H1 (cell line): ENCODE results near the gene ODR4. TPM values are rescaled to one million over a fixed set of nuclear protein-coding genes. Genes with fewer than 3 reads are reported as not detected.

Experiments used
- CTCF ChIA-PET: fragments of 300-600 bp; sonication (Branson Sonifier 250); formaldehyde crosslinking; loops from one replicate; lab custom pipeline; 2021; ENCODE audit not compliant: partially characterized antibody; lab: Charles Lee
- POLR2A ChIA-PET: fragments of 300-600 bp; sonication (Branson Sonifier 250); formaldehyde crosslinking; loops from one replicate; lab custom pipeline; 2021; ENCODE audit warnings: inconsistent platforms; ENCODE audit not compliant: partially characterized antibody; lab: Charles Lee
- DNase-seq, 2 experiments: peaks; one replicate each; pipeline versions ENCODE4 v3.0.0 to v3.0.0-alpha.2; 2010 to 2022; ENCODE audit warnings: low spot score in 2 of 2, low read depth in 1 of 2, mixed read lengths in 1 of 2
- FAIRE-seq: peaks from 2 replicates; lab custom pipeline; 2011; peaks lifted over from hg19 to GRCh38; lab: Jason Lieb, UNC
- H2AFZ ChIP-seq: 2 replicates; pipeline ENCODE4 v1.8.1; 2012; ENCODE audit warnings: low read length, inconsistent platforms
- H2AK5ac ChIP-seq: 2 replicates; pipeline ENCODE4 v1.6.1; 2013; ENCODE audit warnings: low read depth, low read length
- H2BK120ac ChIP-seq: replicated peaks from 2 replicates; pipeline ENCODE3; 2013; ENCODE audit warnings: low read depth, low read length, inconsistent platforms
- H2BK12ac ChIP-seq: 2 replicates; pipeline ENCODE4 v1.6.1; 2013; ENCODE audit warnings: low read depth, low read length
- H2BK15ac ChIP-seq: 2 replicates; pipeline ENCODE4 v1.6.1; 2013; ENCODE audit warnings: low read length
- H2BK20ac ChIP-seq: 2 replicates; pipeline ENCODE4 v1.6.1; 2013; ENCODE audit warnings: low read length
- H2BK5ac ChIP-seq: 2 replicates; pipeline ENCODE4 v1.6.1; 2013; ENCODE audit warnings: low read depth, low read length
- H3K14ac ChIP-seq: 2 replicates; pipeline ENCODE4 v1.6.1; 2013; ENCODE audit warnings: inconsistent platforms; ENCODE audit not compliant: insufficient read length
- H3K18ac ChIP-seq: 2 replicates; pipeline ENCODE4 v1.6.1; 2013; ENCODE audit warnings: low read length; ENCODE audit errors: extremely low read depth
- H3K23ac ChIP-seq: 2 replicates; pipeline ENCODE4 v1.6.1; 2013; ENCODE audit warnings: inconsistent platforms; ENCODE audit not compliant: insufficient read length
- H3K23me2 ChIP-seq: 2 replicates; pipeline ENCODE4 v1.6.1; 2013; ENCODE audit warnings: low read depth, low read length
- H3K27ac ChIP-seq: 2 replicates; pipeline ENCODE4 v1.6.1; 2011; ENCODE audit warnings: low read depth, low read length, inconsistent platforms
- H3K27me3 ChIP-seq, 4 experiments: replicated peaks in 1 of 4; 1 replicate in 1 of 4; 2 replicates in 3 of 4; pipeline versions ENCODE4 v1.6.1 to v1.8.1; 2011 to 2013; ENCODE audit warnings: low read length in 3 of 4, mild to moderate bottlenecking in 3 of 4, inconsistent platforms in 2 of 4, mixed read lengths in 2 of 4, moderate library complexity in 1 of 4; ENCODE audit not compliant: control insufficient read depth in 3 of 4, insufficient read depth in 3 of 4; ENCODE audit errors: extremely low read depth in 1 of 4
- H3K36me3 ChIP-seq, 4 experiments: 2 replicates each; pipeline versions ENCODE4 v1.6.1 to v1.8.1; 2011 to 2013; ENCODE audit warnings: mild to moderate bottlenecking in 4 of 4, low read length in 3 of 4, moderate library complexity in 2 of 4, control low read depth in 1 of 4, inconsistent platforms in 1 of 4; ENCODE audit not compliant: insufficient read depth in 4 of 4, control insufficient read depth in 2 of 4
- H3K4ac ChIP-seq: replicated peaks from 2 replicates; pipeline ENCODE3; 2013; ENCODE audit warnings: low read length, low read depth, mixed read lengths, inconsistent platforms; ENCODE audit not compliant: insufficient read length
- H3K4me1 ChIP-seq, 4 experiments: replicated peaks in 1 of 4; 1 replicate in 1 of 4; 2 replicates in 3 of 4; pipeline versions ENCODE4 v1.6.1 to v1.8.1; 2011 to 2013; ENCODE audit warnings: low read length in 3 of 4, inconsistent platforms in 2 of 4, mixed read lengths in 1 of 4; ENCODE audit not compliant: insufficient read depth in 4 of 4, control insufficient read depth in 3 of 4
- H3K4me2 ChIP-seq, 2 experiments: 2 replicates each; pipeline versions ENCODE4 v1.6.1 to v1.8.1; 2011 to 2013; ENCODE audit warnings: low read depth in 2 of 2, low read length in 2 of 2, control low read depth in 1 of 2, inconsistent platforms in 1 of 2, mild to moderate bottlenecking in 1 of 2; ENCODE audit not compliant: insufficient read depth in 1 of 2
- H3K4me3 ChIP-seq, 4 experiments: fragments of 200-600, 300-600 bp in 1 of 4; sonication (generic), shearing (Covaris generic), sonication (Bioruptor Twin) in 1 of 4; 2 replicates each; pipeline versions ENCODE4 v1.5.1 to v1.8.1; 2011 to 2016; ENCODE audit warnings: low read length in 4 of 4, low read depth in 3 of 4, control low read depth in 2 of 4, inconsistent platforms in 2 of 4, mild to moderate bottlenecking in 2 of 4, mixed read lengths in 1 of 4, moderate library complexity in 1 of 4; ENCODE audit not compliant: insufficient read depth in 2 of 4; ENCODE audit errors: extremely low read depth in 1 of 4
- H3K56ac ChIP-seq: replicated peaks from 2 replicates; pipeline ENCODE3; 2013; ENCODE audit warnings: low read depth, mild to moderate bottlenecking, mixed read lengths, low read length, inconsistent platforms; ENCODE audit not compliant: insufficient read length
- H3K79me1 ChIP-seq: 2 replicates; pipeline ENCODE4 v1.6.1; 2013; ENCODE audit warnings: low read depth, low read length, control low read depth
- H3K79me2 ChIP-seq, 2 experiments: 2 replicates each; pipeline versions ENCODE4 v1.6.1 to v1.8.1; 2012 to 2013; ENCODE audit warnings: low read length in 2 of 2, mild to moderate bottlenecking in 2 of 2, inconsistent platforms in 1 of 2; ENCODE audit not compliant: insufficient read depth in 2 of 2, control insufficient read depth in 1 of 2
- H3K9ac ChIP-seq, 4 experiments: replicated peaks in 1 of 4; 1 replicate in 1 of 4; 2 replicates in 3 of 4; pipeline versions ENCODE4 v1.6.1 to v1.8.1; 2011 to 2013; ENCODE audit warnings: low read depth in 3 of 4, low read length in 3 of 4, control low read depth in 2 of 4, mild to moderate bottlenecking in 2 of 4, moderate library complexity in 2 of 4, inconsistent platforms in 1 of 4; ENCODE audit errors: extremely low read depth in 1 of 4
- H3K9me3 ChIP-seq, 2 experiments: 2 replicates each; pipeline versions ENCODE4 v1.6.1 to v1.8.1; 2012 to 2013; ENCODE audit warnings: mild to moderate bottlenecking in 2 of 2, moderate library complexity in 2 of 2, control low read depth in 1 of 2, inconsistent platforms in 1 of 2, low read depth in 1 of 2, low read length in 1 of 2, mixed read lengths in 1 of 2; ENCODE audit not compliant: insufficient read depth in 2 of 2
- H4K20me1 ChIP-seq, 2 experiments: replicated peaks in 1 of 2; 2 replicates each; pipeline versions ENCODE3 to v1.8.1; 2011 to 2013; ENCODE audit warnings: inconsistent platforms in 2 of 2, low read length in 2 of 2, mild to moderate bottlenecking in 1 of 2; ENCODE audit not compliant: insufficient read depth in 2 of 2, control insufficient read depth in 1 of 2
- H4K5ac ChIP-seq: 2 replicates; pipeline ENCODE4 v1.6.1; 2013; ENCODE audit warnings: low read length, low read depth, mixed read lengths, inconsistent platforms; ENCODE audit not compliant: insufficient read length
- H4K8ac ChIP-seq: 2 replicates; pipeline ENCODE4 v1.8.0; 2013; ENCODE audit warnings: mild to moderate bottlenecking, moderate library complexity, low read length, inconsistent platforms; ENCODE audit not compliant: insufficient read depth; ENCODE audit errors: extremely low read depth
- H4K91ac ChIP-seq: replicated peaks from 2 replicates; pipeline ENCODE3; 2013; ENCODE audit warnings: low read length, mixed read lengths, inconsistent platforms; ENCODE audit not compliant: insufficient read length
- CEBPB ChIP-seq: IDR thresholded peaks from 2 replicates; pipeline ENCODE4 v1.6.1; 2012; ENCODE audit warnings: low read depth, low read length
- EZH2 ChIP-seq: fragments of 200-600 bp; sonication (generic); IDR thresholded peaks from 2 replicates; pipeline ENCODE4 v1.7.1; 2012; ENCODE audit warnings: low read depth, mild to moderate bottlenecking, moderate library complexity, low read length, inconsistent platforms; ENCODE audit not compliant: severe bottlenecking
- GABPA ChIP-seq: IDR thresholded peaks from 2 replicates; pipeline ENCODE4 v1.6.1; 2011; ENCODE audit warnings: mild to moderate bottlenecking, low read length, moderate library complexity, borderline replicate concordance; ENCODE audit not compliant: insufficient read depth
- GTF2F1 ChIP-seq: IDR thresholded peaks from 2 replicates; pipeline ENCODE4 v1.6.1; 2012; ENCODE audit warnings: low read depth, low read length, improper control_type of control experiment, borderline replicate concordance
- POLR2A ChIP-seq, 2 experiments: IDR thresholded peaks; 1 replicate in 1 of 2; 2 replicates in 1 of 2; pipeline ENCODE4 v1.6.1; 2011; ENCODE audit warnings: low read depth in 2 of 2, low read length in 2 of 2, mild to moderate bottlenecking in 2 of 2; ENCODE audit errors: control extremely low read depth in 1 of 2
- RAD21 ChIP-seq, 2 experiments: IDR thresholded peaks in 1 of 2; conservative IDR thresholded peaks in 1 of 2; 2 replicates each; pipeline ENCODE4 v1.6.1; 2011; ENCODE audit warnings: low read depth in 2 of 2, low read length in 2 of 2, improper control_type of control experiment in 1 of 2, inconsistent platforms in 1 of 2, mild to moderate bottlenecking in 1 of 2, moderate library complexity in 1 of 2
- RBBP5 ChIP-seq: IDR thresholded peaks from 2 replicates; pipeline ENCODE4 v1.7.1; 2012; ENCODE audit warnings: low read depth, mild to moderate bottlenecking, inconsistent platforms, low read length, moderate library complexity, borderline replicate concordance
- WGBS, 2 experiments: shearing (Covaris generic) in 1 of 2; methylation state at CpG; one replicate each; pipeline versions ENCODE4 v1.1.6 to v1.1.7; 2013 to 2015; ENCODE audit warnings: low lambda C conversion rate in 2 of 2, mixed read lengths in 2 of 2, inconsistent platforms in 1 of 2, low coverage in 1 of 2, missing lambda C conversion rate in 1 of 2; ENCODE audit not compliant: insufficient replicate concordance in 2 of 2, insufficient coverage in 1 of 2, insufficient read length in 1 of 2; ENCODE audit errors: extremely low coverage in 1 of 2, missing lambda C conversion rate in 1 of 2; 5-methylcytosine and 5-hydroxymethylcytosine counted together
- polyA plus RNA-seq, 7 experiments: library from polyadenylated mRNA; depleted of rRNA in 3 of 7; stranded (reverse) in 5 of 7; unstranded in 2 of 7; fragments of >200 nt in 5 of 7; fragments of 200-250 nt in 2 of 7; gene quantifications; 1 replicate in 5 of 7; 2 replicates in 1 of 7; 4 replicates in 1 of 7; pipeline versions ENCODE4 v1.2.1 to v1.2.3, GENCODE V29; 2011 to 2013; ENCODE audit warnings: missing spikeins in 2 of 7, mixed read lengths in 2 of 7
- total RNA-seq: library from RNA; stranded (reverse); fragmentation: NEBNext Ultra II Directional; extraction: Animal tissue kit (Norgen Biotek cat#: 25700); gene quantifications from 2 replicates; pipeline ENCODE4 v1.2.1, GENCODE V29; 2021

Gene ODR4
- total and polyA plus RNA-seq, 2 of the 8 experiments (the other 6 are each of a cell fraction or from before 2014, with no cell fraction given), result 4.1 to 14.1 TPM

- Histone ChIP-seq H3K79me2 (no peaks in the 10 kb centered on the region), H3K4me3 (no peak overlapping the region), H2BK20ac (no peak overlapping the region), H3K4ac (no peak overlapping the region), H3K9ac (no peak overlapping the region), H3K23me2 (no peaks in the 10 kb centered on the region), H2AFZ (no peak overlapping the region), H3K18ac (no peak overlapping the region), H3K27ac (no peak overlapping the region), H3K27me3 (no peaks in the 10 kb centered on the region), H2AK5ac (no peak overlapping the region), H3K79me1 (no peaks in the 10 kb centered on the region), H3K23ac (no peak overlapping the region), H3K36me3 (no peaks in the 10 kb centered on the region), H3K4me1 (no peaks in the 10 kb centered on the region), H4K8ac (no peak overlapping the region), H3K9me3 (no peaks in the 10 kb centered on the region), H4K5ac (no peak overlapping the region), H4K20me1 (no peaks in the 10 kb centered on the region), H3K56ac (no peak overlapping the region), H2BK15ac (no peak overlapping the region), H2BK120ac (no peak overlapping the region), H2BK5ac (no peak overlapping the region), H3K14ac (no peak overlapping the region), H2BK12ac (no peak overlapping the region), H3K4me2 (no peak overlapping the region), H4K91ac (no peak overlapping the region)
- WGBS, 2 experiments, result 84% methylated on average over 3 of the region's 3 CpGs; no CpG with 5 or more reads in 1 of the 2 experiments
- TF ChIP-seq RAD21 (IDR thresholded peaks at IDR 0.05 in 1 of 2, conservative IDR thresholded peaks at IDR 0.05 in 1 of 2; ENCODE audit: low read depth in 2 of 2, low read length in 2 of 2) (no peak), CEBPB (no peak), GABPA (no peak), GTF2F1 (no peak), RBBP5 (no peak), POLR2A (IDR thresholded peaks at IDR 0.05; ENCODE audit: control extremely low read depth in 1 of 2, low read depth in 2 of 2, low read length in 2 of 2) (no peak), EZH2 (no peak)
- ChIA-PET CTCF (interaction anchor here (1.4 kb wide), 1 partner anchor 11 kb away, joined by 4 read pairs; no protein-coding TSS in a partner anchor), POLR2A (no interaction called here)
- DNase-seq (no peak), FAIRE-seq (no peak)
Measured at GRCh38 chr1:186454981-186455380, 79.3 kb downstream of the ODR4 start.
